ENCODE results near the gene KIF5C. TPM values are rescaled to one million over a fixed set of nuclear protein-coding genes. Genes with fewer than 3 reads are reported as not detected.

The KIF5C gene
- total and polyA plus RNA-seq, 7 donors: 0.22 to 1.1 (median 0.59) TPM

GRCh38 chr2:148900350-148900837 lies 25.4 kb downstream of the KIF5C start:
- no peak for TF ChIP-seq CTCF (IDR thresholded peaks at IDR 0.05)
- WGBS, 3 donors: 62 to 79% (median 76%) methylated on average over 2 of the region's 2 CpGs
- no peaks in the 10 kb centered on the region for H3K9me3 ChIP-seq
- no peaks in the 10 kb centered on the region for H3K36me3 ChIP-seq (ENCODE audit: insufficient read depth in 1 of 2, low read depth in 1 of 2)
- DNase-seq (no peak), ATAC-seq (no peak)
- peaks cover 0 to 1% (median 0%) of the 10 kb centered on the region in 3 donors for H3K27me3 ChIP-seq (ENCODE audit: insufficient read depth in 3 of 3, low read length in 2 of 3)
- intact Hi-C loops (cut with DNase I): no loop called here
- no peaks in the 10 kb centered on the region for H3K4me1 ChIP-seq
- no peak overlapping the region for H3K4me3 ChIP-seq
- no peak overlapping the region for H3K27ac ChIP-seq

DNA sequence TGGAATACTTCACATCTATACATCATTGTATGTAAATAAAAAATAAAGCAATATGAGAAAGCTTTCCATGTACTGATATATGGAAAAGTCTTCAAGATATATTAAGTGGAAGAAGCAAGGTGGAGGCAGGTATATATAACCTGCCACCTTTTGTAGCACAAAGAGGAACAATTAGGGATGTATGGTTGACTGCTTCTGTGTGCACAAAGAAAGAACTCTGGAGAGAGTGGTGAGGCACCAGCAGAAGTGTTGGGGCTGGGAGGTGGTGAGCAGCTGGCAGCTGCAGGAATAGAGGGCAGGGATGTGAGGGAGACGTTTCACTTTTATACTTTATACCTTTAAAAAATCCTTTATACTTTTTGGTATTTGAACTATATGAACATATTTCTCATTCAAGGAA lies 26.1 kb downstream of the KIF5C start:
- ATAC-seq: no peak
- Histone ChIP-seq H3K4me3 (no peak overlapping the region), H3K4me1 (no peaks in the 10 kb centered on the region), H3K27ac (no peak overlapping the region), H3K27me3 (ENCODE audit: insufficient read depth in 3 of 3, low read length in 2 of 3) (peaks cover 0 to 5% (median 0%) of the 10 kb centered on the region in 3 donors), H3K36me3 (ENCODE audit: insufficient read depth in 1 of 2, low read depth in 1 of 2) (no peaks in the 10 kb centered on the region), H3K9me3 (no peaks in the 10 kb centered on the region)
- TF ChIP-seq CTCF (IDR thresholded peaks at IDR 0.05): no peak
- no peak for DNase-seq
- intact Hi-C loops (cut with DNase I): no loop called here
- 22 to 33% (median 32%) methylated on average over 1 of the region's 1 CpG for WGBS, 3 donors

DNA sequence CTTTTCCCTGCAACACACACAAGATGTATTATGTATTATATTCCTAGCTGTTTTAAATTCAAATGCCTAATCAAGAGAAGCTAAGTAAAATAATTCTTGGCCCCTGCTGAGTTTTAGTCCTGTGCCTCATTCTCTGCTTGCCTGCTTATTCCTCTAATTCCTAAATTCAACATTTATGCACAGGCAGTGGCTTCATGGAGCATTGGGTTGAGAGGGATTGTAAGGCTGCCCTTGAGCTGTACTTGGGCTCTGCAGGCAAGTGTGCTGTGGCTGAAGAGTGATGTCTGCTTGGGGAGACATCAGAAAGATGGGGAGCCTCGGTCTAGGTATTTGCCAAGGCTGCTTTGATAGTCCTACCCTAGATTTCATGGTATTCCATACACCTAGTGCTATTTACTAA lies 27.8 kb downstream of the KIF5C start:
- Histone ChIP-seq H3K27ac (no peak overlapping the region), H3K36me3 (ENCODE audit: insufficient read depth in 1 of 2, low read depth in 1 of 2) (no peaks in the 10 kb centered on the region), H3K27me3 (ENCODE audit: insufficient read depth in 3 of 3, low read length in 2 of 3) (peaks cover 0 to 8% (median 0%) of the 10 kb centered on the region in 3 donors), H3K4me3 (no peak overlapping the region), H3K4me1 (no peaks in the 10 kb centered on the region), H3K9me3 (no peaks in the 10 kb centered on the region)
- DNase-seq: no peak
- intact Hi-C loops (cut with DNase I): no loop called here
- 71 to 83% (median 74%) methylated on average over 1 of the region's 1 CpG for WGBS, 3 donors
- no peak for TF ChIP-seq CTCF (IDR thresholded peaks at IDR 0.05)
- ATAC-seq: no peak

GRCh38 chr2:148903294-148903693 lies 28.3 kb downstream of the KIF5C start:
- Histone ChIP-seq H3K9me3 (no peaks in the 10 kb centered on the region), H3K27ac (no peak overlapping the region), H3K36me3 (ENCODE audit: insufficient read depth in 1 of 2, low read depth in 1 of 2) (no peaks in the 10 kb centered on the region), H3K4me3 (no peak overlapping the region), H3K4me1 (no peaks in the 10 kb centered on the region), H3K27me3 (ENCODE audit: insufficient read depth in 3 of 3, low read length in 2 of 3) (peaks cover 0 to 8% (median 0%) of the 10 kb centered on the region in 3 donors)
- 75 to 81% (median 78%) methylated on average over 6 of the region's 6 CpGs for WGBS, 3 donors
- ATAC-seq: no peak
- TF ChIP-seq CTCF (IDR thresholded peaks at IDR 0.05): no peak
- intact Hi-C loops (cut with DNase I): no loop called here
- DNase-seq: no peak

DNA sequence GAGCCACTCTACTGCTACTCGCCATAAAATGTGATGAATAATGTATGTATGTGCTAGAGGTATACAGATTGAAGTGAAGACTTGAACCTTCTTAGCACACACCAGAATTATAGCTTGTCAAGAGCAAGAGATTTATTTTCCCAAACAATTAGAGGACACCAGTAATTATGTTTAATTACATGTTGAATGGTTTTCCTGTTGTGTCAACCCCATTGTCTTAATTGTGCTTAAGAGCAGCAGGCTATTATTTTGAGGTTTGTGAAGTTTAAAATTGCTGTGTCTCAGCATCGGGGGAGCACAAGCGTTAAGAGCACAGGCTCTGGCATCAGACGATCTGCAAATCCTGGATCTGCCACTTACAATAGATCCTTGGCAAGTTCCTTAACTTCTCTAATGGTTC lies 29.0 kb downstream of the KIF5C start:
- Histone ChIP-seq H3K4me1 (no peaks in the 10 kb centered on the region), H3K9me3 (no peaks in the 10 kb centered on the region), H3K36me3 (ENCODE audit: insufficient read depth in 1 of 2, low read depth in 1 of 2) (no peaks in the 10 kb centered on the region), H3K4me3 (no peak overlapping the region), H3K27me3 (ENCODE audit: insufficient read depth in 3 of 3, low read length in 2 of 3) (peaks cover 0 to 8% (median 0%) of the 10 kb centered on the region in 3 donors), H3K27ac (no peak overlapping the region)
- WGBS, 3 donors: 46 to 53% (median 51%) methylated on average over 4 of the region's 4 CpGs
- no peak for TF ChIP-seq CTCF (IDR thresholded peaks at IDR 0.05)
- ATAC-seq (no peak), DNase-seq (no peak)
- intact Hi-C loops (cut with DNase I): no loop called here

Data from psoas muscle (tissue), 8 donors.